Fibroblast of the aortic adventitia (primary cell): ENCODE measurements around the gene VTI1A. TPM values are rescaled to one million over a fixed set of nuclear protein-coding genes. Genes with fewer than 3 reads are reported as not detected.

Experiments
- DNase-seq: peaks from one replicate; pipeline ENCODE4 v3.0.0-alpha.2; 2010; ENCODE audit warnings: low read depth
- H3K4me3 ChIP-seq: 2 replicates; pipeline ENCODE4 v1.5.1; 2011; ENCODE audit warnings: low read depth, mild to moderate bottlenecking, control low read depth, low read length, moderate library complexity
- CTCF ChIP-seq: IDR thresholded peaks from 2 replicates; pipeline ENCODE4 v1.5.1; 2011; ENCODE audit warnings: mild to moderate bottlenecking, low read length, control low read depth, inconsistent platforms; ENCODE audit not compliant: insufficient read depth
- total RNA-seq: library from RNA; depleted of rRNA; stranded (reverse); fragments of >200 nt; gene quantifications from 2 replicates; pipeline ENCODE4 v1.2.3, GENCODE V29; 2012; ENCODE audit warnings: low replicate concordance

The VTI1A gene
- total RNA-seq, 1 donor, result 44.5 TPM

GRCh38 chr10:112553315-112553714 is 106.3 kb downstream of the VTI1A start:
- H3K4me3 ChIP-seq, result no peak overlapping the region
- DNase-seq, result no peak
- TF ChIP-seq CTCF, result no peak

GRCh38 chr10:112554263-112554662 is 107.2 kb downstream of the VTI1A start:
- H3K4me3 ChIP-seq, result no peak overlapping the region
- DNase-seq, result no peak
- TF ChIP-seq CTCF, result no peak

GRCh38 chr10:112557197-112557596 is 110.2 kb downstream of the VTI1A start:
- no peak for DNase-seq
- H3K4me3 ChIP-seq, result no peak overlapping the region
- TF ChIP-seq CTCF, result no peak

DNA sequence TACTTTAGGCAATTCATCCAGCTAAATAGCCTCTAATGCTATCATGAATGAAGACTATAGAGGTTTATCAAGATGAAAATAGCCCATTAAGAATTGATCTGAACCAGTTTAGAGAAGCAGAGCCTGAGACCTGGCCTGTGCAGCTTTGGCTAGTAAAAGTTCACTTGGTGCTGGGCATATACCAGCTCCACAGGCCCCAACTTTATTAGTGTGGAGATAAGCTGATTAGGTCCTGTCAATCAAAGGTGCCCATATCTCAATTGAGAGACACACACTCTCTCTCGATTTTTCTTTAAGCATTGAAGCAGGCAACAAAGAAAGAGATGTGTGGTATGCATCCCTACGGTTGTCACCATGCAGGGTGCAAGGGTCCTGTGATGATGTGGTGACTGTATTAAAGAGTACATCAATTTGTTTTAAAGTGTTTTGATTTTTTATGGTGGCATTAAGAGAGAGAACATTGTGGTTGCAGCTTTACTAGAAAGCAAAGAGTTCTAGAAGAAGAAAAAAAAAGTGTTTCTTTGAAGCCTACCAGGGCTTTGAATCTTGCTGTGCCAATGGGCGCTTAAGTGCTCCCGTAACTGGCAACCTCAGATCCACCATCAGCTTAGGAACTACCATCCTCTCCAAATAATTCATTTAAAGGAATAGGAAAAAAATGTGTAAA is 111.6 kb downstream of the VTI1A start:
- no peak for TF ChIP-seq CTCF
- DNase-seq, result no peak
- H3K4me3 ChIP-seq, result no peak overlapping the region

DNA sequence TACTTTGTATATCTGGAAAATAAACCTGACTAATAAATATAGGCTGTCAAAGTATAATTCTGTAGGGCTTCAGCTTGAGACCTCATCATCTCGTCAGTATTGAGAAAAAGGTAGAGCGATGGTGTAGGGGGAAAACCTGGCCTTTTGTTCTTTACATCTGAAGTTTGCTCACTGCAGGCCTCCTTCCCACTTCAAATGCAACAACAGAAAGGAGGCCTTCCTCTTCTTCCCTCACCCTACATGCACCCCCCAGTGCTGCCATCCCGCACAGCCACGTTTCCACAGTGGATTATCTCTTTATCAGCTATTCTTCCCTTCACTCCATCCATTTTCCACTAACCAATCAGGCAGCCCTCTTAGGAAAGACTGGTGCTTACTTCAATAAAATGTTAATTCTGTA is 112.3 kb downstream of the VTI1A start:
- TF ChIP-seq CTCF, result no peak
- DNase-seq, result no peak
- H3K4me3 ChIP-seq, result no peak overlapping the region

- H3K4me3 ChIP-seq, result no peak overlapping the region
- DNase-seq, result no peak
- TF ChIP-seq CTCF, result no peak
Measured at GRCh38 chr10:112562122-112562521, 115.1 kb downstream of the VTI1A start.
